ENCODE measurements around the gene FAM117B. TPM values are rescaled to one million over a fixed set of nuclear protein-coding genes. Genes with fewer than 3 reads are reported as not detected.

FAM117B gene
- total and polyA plus RNA-seq, 2 of the 8 experiments (the other 6 are each of a cell fraction or from before 2014, with no cell fraction given), result 3.9 to 22.6 TPM

DNA sequence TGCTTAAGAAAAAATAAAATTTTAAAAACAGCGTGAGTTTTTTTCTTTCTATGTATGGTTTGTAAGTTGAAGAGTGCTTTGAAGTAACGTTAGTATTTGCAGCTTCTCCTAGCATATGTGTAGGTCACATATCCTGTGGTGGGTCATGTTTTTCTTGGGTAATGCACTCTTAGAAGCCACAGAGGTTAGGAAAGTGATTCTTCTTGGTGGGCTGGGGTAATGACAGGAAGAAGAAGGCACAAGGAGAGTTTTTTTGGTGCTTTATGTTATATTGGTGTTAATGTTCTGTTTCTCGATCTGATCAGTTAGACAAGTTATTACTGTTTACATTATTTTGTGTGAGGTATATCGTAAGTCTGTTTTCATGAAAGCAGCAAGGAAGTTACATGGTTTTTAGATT, 127.8 kb downstream of the FAM117B start (continued):
- TF ChIP-seq, protein P1, sequence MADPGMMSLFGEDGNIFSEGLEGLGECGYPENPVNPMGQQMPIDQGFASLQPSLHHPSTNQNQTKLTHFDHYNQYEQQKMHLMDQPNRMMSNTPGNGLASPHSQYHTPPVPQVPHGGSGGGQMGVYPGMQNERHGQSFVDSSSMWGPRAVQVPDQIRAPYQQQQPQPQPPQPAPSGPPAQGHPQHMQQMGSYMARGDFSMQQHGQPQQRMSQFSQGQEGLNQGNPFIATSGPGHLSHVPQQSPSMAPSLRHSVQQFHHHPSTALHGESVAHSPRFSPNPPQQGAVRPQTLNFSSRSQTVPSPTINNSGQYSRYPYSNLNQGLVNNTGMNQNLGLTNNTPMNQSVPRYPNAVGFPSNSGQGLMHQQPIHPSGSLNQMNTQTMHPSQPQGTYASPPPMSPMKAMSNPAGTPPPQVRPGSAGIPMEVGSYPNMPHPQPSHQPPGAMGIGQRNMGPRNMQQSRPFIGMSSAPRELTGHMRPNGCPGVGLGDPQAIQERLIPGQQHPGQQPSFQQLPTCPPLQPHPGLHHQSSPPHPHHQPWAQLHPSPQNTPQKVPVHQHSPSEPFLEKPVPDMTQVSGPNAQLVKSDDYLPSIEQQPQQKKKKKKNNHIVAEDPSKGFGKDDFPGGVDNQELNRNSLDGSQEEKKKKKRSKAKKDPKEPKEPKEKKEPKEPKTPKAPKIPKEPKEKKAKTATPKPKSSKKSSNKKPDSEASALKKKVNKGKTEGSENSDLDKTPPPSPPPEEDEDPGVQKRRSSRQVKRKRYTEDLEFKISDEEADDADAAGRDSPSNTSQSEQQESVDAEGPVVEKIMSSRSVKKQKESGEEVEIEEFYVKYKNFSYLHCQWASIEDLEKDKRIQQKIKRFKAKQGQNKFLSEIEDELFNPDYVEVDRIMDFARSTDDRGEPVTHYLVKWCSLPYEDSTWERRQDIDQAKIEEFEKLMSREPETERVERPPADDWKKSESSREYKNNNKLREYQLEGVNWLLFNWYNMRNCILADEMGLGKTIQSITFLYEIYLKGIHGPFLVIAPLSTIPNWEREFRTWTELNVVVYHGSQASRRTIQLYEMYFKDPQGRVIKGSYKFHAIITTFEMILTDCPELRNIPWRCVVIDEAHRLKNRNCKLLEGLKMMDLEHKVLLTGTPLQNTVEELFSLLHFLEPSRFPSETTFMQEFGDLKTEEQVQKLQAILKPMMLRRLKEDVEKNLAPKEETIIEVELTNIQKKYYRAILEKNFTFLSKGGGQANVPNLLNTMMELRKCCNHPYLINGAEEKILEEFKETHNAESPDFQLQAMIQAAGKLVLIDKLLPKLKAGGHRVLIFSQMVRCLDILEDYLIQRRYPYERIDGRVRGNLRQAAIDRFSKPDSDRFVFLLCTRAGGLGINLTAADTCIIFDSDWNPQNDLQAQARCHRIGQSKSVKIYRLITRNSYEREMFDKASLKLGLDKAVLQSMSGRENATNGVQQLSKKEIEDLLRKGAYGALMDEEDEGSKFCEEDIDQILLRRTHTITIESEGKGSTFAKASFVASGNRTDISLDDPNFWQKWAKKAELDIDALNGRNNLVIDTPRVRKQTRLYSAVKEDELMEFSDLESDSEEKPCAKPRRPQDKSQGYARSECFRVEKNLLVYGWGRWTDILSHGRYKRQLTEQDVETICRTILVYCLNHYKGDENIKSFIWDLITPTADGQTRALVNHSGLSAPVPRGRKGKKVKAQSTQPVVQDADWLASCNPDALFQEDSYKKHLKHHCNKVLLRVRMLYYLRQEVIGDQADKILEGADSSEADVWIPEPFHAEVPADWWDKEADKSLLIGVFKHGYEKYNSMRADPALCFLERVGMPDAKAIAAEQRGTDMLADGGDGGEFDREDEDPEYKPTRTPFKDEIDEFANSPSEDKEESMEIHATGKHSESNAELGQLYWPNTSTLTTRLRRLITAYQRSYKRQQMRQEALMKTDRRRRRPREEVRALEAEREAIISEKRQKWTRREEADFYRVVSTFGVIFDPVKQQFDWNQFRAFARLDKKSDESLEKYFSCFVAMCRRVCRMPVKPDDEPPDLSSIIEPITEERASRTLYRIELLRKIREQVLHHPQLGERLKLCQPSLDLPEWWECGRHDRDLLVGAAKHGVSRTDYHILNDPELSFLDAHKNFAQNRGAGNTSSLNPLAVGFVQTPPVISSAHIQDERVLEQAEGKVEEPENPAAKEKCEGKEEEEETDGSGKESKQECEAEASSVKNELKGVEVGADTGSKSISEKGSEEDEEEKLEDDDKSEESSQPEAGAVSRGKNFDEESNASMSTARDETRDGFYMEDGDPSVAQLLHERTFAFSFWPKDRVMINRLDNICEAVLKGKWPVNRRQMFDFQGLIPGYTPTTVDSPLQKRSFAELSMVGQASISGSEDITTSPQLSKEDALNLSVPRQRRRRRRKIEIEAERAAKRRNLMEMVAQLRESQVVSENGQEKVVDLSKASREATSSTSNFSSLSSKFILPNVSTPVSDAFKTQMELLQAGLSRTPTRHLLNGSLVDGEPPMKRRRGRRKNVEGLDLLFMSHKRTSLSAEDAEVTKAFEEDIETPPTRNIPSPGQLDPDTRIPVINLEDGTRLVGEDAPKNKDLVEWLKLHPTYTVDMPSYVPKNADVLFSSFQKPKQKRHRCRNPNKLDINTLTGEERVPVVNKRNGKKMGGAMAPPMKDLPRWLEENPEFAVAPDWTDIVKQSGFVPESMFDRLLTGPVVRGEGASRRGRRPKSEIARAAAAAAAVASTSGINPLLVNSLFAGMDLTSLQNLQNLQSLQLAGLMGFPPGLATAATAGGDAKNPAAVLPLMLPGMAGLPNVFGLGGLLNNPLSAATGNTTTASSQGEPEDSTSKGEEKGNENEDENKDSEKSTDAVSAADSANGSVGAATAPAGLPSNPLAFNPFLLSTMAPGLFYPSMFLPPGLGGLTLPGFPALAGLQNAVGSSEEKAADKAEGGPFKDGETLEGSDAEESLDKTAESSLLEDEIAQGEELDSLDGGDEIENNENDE (IDR thresholded peaks at IDR 0.05; ENCODE audit: insufficient replicate concordance, low read length), result no peak
- TF ChIP-seq GTF2F1 (IDR thresholded peaks at IDR 0.05; ENCODE audit: borderline replicate concordance, low read depth, low read length) (no peak), EZH2 (IDR thresholded peaks at IDR 0.05; ENCODE audit: low read depth, low read length, severe bottlenecking) (no peak), TBP (IDR thresholded peaks at IDR 0.05; ENCODE audit: low read depth, low read length) (no peak)

Data from H1 (cell line).